Measurements from ENCODE around the gene PFKFB4. TPM values are rescaled to one million over a fixed set of nuclear protein-coding genes. Genes with fewer than 3 reads are reported as not detected.

The PFKFB4 gene
- total RNA-seq, 2 experiments from 2014 or later = 90.8 to 94.0 TPM

- Mint-ChIP-seq H3K4me1 (ENCODE audit: low read depth) (peaks cover 41% of the 10 kb centered on the region), H3K27me3 (no peaks in the 10 kb centered on the region), H3K9me3 (no peaks in the 10 kb centered on the region), H3K36me3 (ENCODE audit: low read depth) (no peaks in the 10 kb centered on the region), H3K4me3 (peak overlapping the region; percentile 74), H3K27ac (peak overlapping the region; percentile 46)
- TF ChIP-seq CTCF (IDR thresholded peaks at IDR 0.05) = no peak
- ATAC-seq (no peak), DNase-seq (no peak)
- CTCF ChIA-PET = interaction anchor here (0.9 to 3.7 kb wide), 5 partner anchors 8 to 69 kb away, joined by 3 to 20 read pairs (median 4); no protein-coding TSS in a partner anchor
- intact Hi-C loops (cut with micrococcal nuclease) = loop anchor here (5.0 kb wide), 1 partner anchor 33 kb away; no protein-coding TSS in a partner anchor
- POLR2A ChIA-PET = interaction anchor here (1.0 to 2.2 kb wide), 4 partner anchors 11 to 39 kb away, joined by 4 to 11 read pairs (median 6); no protein-coding TSS in a partner anchor
These were observed 51.5 kb downstream of the PFKFB4 start for GRCh38 chr3:48505146-48505545.

GRCh38 chr3:48504051-48504946 is 52.3 kb downstream of the PFKFB4 start, which contains the start of gene SHISA5:
Gene SHISA5, minus strand, starts transcription at chr3:48504174. Its CDS starts 80 bp downstream, at chr3:48504094.
- Mint-ChIP-seq H3K4me3 (peak within 1 kb of the TSS; percentile 74), H3K27ac (peak within 1 kb of the TSS; percentile 64), H3K36me3 (ENCODE audit: low read depth) (no peaks in the 10 kb centered on the region), H3K9me3 (no peaks in the 10 kb centered on the region), H3K4me1 (ENCODE audit: low read depth) (peaks cover 41% of the 10 kb centered on the region), H3K27me3 (no peaks in the 10 kb centered on the region)
- ChIA-PET CTCF (interaction anchor here (0.9 to 3.7 kb wide), 6 partner anchors 9 to 103 kb away, joined by 3 to 20 read pairs (median 4); no protein-coding TSS in a partner anchor), POLR2A (interaction anchor here (1.0 to 2.2 kb wide), 5 partner anchors 11 to 39 kb away, joined by 4 to 11 read pairs (median 4); a partner anchor contains a TSS)
- no peak for TF ChIP-seq CTCF (IDR thresholded peaks at IDR 0.05)
- peak; percentile 48 for ATAC-seq
- peak; percentile 64 for DNase-seq
- intact Hi-C loops (cut with micrococcal nuclease) = no loop called here

GRCh38 chr3:48503401-48504050 is 53.1 kb downstream of the PFKFB4 start:
- intact Hi-C loops (cut with micrococcal nuclease) = no loop called here
- peaks cover 2% of the 10 kb centered on the region for H3K36me3 Mint-ChIP-seq (ENCODE audit: low read depth)
- H3K27ac Mint-ChIP-seq = peak overlapping the region; percentile 64
- no peak for ATAC-seq
- DNase-seq = peak; percentile 37
- H3K27me3 Mint-ChIP-seq = no peaks in the 10 kb centered on the region
- H3K9me3 Mint-ChIP-seq = no peaks in the 10 kb centered on the region
- H3K4me3 Mint-ChIP-seq = peak overlapping the region; percentile 74
- peaks cover 41% of the 10 kb centered on the region for H3K4me1 Mint-ChIP-seq (ENCODE audit: low read depth)
- no peak for TF ChIP-seq CTCF (IDR thresholded peaks at IDR 0.05)
- ChIA-PET POLR2A (interaction anchor here (1.3 to 2.2 kb wide), 4 partner anchors 12 to 38 kb away, joined by 4 to 11 read pairs (median 6); a partner anchor contains a TSS), CTCF (interaction anchor here (1.3 to 3.7 kb wide), 3 partner anchors 63 to 103 kb away, joined by 3 to 20 read pairs (median 4); no protein-coding TSS in a partner anchor)

DNA sequence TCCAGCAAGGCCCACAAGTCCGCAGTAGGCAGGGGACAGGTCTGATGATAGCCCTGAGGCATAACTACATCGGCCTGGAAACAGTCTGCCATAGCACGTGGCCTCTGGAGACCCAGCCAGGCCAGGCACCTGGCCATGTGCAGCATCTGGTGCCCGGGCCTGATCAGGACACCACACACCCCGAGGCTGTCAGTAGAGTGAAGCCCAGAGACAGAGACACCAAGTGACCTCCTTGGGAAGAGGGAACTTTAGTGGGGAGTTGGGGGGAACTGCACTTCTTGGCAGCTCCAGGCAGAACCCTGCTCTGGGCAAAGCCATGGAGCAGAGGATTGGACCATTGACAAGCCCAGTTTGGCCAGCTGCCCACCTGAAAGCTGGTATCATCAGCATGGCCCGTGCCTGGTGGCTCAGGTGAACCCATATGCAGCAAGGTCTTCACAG is 53.9 kb downstream of the PFKFB4 start:
- peaks cover 38% of the 10 kb centered on the region for H3K4me1 Mint-ChIP-seq (ENCODE audit: low read depth)
- peak overlapping the region; percentile 74 for H3K4me3 Mint-ChIP-seq
- H3K36me3 Mint-ChIP-seq (ENCODE audit: low read depth) = peaks cover 2% of the 10 kb centered on the region
- no peaks in the 10 kb centered on the region for H3K9me3 Mint-ChIP-seq
- no peak for TF ChIP-seq CTCF (IDR thresholded peaks at IDR 0.05)
- peak overlapping the region; percentile 30 for H3K27ac Mint-ChIP-seq
- CTCF ChIA-PET = interaction anchor here (3.7 kb wide), 1 partner anchor 67 kb away, joined by 20 read pairs; no protein-coding TSS in a partner anchor
- intact Hi-C loops (cut with micrococcal nuclease) = no loop called here
- POLR2A ChIA-PET = no interaction called here
- DNase-seq (no peak), ATAC-seq (no peak)
- H3K27me3 Mint-ChIP-seq = no peaks in the 10 kb centered on the region

Measured in activated CD8-positive, alpha-beta T cell treated with anti-CD3 and anti-CD28 coated beads for 36 hours (primary cell).